GM23248 (cell line): Measurements from ENCODE around the gene GNAQ.

Source experiments
- EZH2 ChIP-seq: fragments of 200-600 bp; sonication (generic); IDR thresholded peaks from 2 replicates; pipeline ENCODE4 v1.6.1; 2018; ENCODE audit warnings: antibody characterized with exemption, mild to moderate bottlenecking; ENCODE audit not compliant: insufficient read depth, poor library complexity, severe bottlenecking
- EZH2phosphoT487 ChIP-seq: fragments of 200-600 bp; sonication (generic); IDR thresholded peaks from 2 replicates; pipeline ENCODE4 v1.6.1; 2018; ENCODE audit warnings: antibody characterized with exemption, moderate library complexity, mild to moderate bottlenecking, low read depth; ENCODE audit not compliant: insufficient read depth

- TF ChIP-seq EZH2phosphoT487 = no peak
- no peak for TF ChIP-seq EZH2
Observed at GRCh38 chr9:77968506-77968905, 63.1 kb downstream of the GNAQ start.
